Middle frontal gyrus (tissue), 1 donor: ENCODE results near the gene MLLT1.

Experiments used
- DNase-seq: peaks from one replicate; pipeline ENCODE4 v3.0.0-alpha.2; 2015; ENCODE audit warnings: low spot score; ENCODE audit errors: extremely low spot score

MLLT1 gene

DNA sequence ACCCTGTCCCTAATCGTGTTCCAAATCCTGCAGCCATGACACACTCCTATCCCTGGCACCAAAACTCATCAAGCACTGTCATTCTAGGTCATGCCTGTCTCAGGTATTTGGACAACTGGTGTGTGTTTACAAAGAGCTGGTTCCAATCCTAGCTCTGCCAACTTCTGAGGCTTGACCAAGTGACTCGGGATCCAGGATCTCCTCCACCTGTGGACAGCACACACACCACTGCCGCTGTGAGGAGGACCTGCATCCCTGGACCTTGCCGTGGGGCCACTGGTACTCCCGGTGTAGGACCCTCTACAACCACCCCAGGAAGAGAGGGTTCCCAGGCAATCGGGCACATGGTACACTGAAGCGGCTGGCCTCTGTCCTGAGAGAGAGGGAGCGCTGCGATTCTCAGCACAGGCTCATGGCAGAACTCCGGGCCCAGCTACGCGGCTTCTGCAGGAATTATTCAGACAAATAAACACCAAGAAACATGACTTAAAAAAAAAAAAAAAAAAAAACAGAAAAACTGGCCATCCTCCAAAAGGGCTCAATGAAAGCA is 20.4 kb downstream of the MLLT1 start:
- no peak for DNase-seq

DNA sequence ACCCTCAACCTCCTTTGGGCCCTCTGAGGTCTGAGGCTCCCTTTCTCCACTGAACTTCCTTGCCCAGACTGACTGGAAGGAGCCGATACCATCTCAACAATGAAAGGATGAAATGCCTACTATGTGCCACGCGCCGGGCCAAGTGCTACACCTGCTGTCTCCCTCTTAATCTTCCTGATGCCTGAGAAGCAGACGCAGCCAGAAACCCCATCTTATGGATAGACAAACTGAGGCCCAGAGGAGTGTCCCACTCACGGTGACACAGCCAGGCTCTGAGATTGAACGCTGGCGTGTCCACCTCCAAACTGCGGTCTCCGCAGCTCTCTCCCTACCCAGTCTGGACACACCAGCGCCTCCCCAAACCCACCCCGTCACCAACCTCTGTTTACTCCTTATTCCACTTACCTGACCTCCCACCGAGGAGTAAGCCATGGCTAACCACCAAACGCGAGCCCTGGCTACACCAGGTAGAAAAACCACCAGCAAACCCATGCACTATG is 20.9 kb downstream of the MLLT1 start:
- no peak for DNase-seq

DNA sequence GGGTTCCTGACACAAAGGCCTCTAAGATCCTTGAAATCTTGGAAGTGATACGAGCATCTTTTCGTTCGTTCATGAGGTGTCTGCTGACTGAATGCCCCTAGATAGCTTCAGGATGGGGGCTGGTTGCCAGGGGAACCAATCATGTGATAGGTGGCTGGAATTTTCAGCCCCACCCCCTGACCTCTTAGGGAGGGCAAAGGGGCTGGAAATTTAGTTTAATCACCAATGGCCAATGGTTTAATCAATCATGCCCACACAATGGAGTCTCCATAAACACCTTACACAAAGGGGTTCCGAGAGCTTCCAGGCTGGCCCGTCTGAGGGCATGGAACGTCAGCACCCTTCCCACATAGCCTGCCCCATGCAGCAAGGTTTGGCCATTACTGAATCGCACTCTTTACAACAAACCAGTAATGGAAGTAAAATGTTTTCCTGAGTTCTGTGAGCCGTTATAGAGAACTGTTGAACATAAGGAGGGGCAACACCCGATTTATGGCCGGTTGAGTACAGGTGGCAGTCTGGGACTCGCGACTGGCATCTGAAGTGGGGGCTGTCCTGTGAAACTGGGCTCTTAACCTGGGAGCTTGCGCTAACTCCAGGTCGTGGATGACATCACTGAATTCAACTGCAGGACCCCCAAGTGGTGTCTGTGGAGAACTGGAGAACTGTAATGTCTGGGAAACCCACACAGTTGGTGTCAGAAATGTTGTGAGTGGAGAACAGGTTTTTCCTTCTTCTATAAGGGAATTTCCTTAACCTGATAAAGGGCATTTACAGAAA is 25.6 kb downstream of the MLLT1 start:
- no peak for DNase-seq

DNA sequence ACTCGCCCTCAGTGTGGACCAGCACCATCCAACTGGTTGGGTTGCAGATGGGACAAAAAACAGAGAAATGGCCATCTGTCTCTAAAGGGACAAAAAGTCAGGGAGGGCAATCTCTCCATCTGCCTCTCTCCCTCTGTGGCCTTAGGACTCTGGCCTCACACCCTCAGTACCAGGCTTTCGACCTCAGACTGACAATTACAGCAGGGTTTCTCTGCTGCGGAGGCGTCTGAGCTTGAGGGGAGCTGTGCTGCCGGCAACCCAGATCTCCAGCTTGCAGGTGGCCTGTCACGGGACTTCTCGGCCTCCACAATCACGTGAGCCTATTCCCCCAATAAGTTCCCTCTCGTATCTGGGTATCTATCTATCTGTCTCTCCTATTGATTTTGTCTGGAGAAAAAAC is 27.7 kb downstream of the MLLT1 start:
- DNase-seq: no peak

DNA sequence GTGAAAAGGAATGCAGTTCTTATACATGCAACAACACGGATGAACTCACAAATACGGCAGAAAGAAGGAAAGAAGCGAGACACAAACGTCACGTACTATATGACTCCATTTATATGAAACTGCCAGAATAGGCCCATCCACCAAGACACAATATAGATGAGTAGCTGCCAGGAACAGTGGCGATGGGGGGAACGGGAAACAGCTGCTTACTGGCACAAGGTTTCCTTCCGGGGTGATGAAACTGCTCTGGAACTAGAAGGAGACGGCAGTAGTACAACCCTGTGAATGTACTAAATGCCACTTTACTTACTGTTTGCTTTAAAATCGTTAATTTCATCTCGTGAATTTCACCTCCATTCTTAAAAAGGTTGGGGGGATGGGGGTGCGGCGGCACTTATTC is 28.9 kb downstream of the MLLT1 start:
- DNase-seq: no peak

DNA sequence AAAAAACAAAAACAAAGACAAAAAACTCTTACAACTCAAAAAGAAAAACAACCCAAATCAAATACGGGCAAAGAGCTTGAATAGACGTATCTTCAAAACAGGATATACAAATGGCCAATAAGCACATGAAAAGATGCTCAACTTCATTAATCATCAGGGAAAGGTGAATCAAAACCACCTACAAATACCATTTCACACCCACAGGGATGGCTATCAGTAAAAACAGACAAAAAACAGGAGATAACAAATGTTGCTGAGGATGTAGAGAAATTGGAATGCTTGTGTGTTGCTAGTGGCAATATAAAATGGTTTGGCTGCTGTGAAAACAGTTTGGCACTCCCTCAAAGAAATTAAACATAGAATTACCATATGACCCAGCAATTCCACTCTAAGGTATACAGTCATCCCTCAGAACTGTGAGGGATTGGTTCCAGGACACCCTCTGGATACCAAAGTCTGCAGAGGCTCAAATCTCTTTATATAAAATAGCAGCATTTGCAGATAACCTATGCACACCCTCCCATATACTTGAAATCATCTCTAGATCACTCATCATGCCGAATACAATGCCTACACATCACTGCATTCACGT is 29.7 kb downstream of the MLLT1 start:
- DNase-seq: no peak

DNA sequence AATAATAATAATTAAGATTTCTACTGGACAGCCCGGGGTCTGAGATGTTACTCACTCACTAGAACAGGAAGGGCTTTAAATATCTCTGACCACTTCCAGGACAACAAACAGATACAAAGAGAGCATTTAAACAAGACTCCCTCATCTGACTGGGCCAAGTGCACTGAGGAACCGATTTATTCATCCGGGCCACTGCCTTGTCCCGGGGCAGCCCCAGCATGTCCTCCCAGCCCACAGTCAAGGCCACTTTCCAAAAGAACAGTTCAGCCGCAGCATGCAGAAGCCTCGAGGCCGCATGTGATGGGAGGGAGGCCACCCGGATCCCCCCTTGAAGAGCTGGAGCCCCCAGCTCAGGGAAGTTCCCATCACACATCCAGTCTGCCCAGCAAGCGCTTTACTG is 30.5 kb downstream of the MLLT1 start:
- no peak for DNase-seq

DNA sequence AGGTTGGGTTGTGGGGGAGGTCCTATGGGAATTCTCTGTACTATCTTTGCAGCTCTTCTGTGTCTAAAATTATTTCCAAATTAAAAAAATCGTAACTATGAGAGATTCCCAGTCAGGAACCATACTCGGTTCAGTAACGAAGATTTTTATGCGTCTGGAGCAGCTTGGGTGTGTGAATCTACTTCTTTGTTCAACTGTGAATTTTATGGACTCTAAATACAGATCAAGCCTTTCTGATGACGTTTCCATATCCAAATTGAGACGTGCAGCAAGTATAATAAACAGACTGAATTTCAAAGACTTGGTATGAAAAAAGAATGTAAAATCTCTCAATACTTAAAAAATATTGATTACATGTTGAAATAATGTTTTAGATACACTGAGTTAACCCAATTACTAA is 30.9 kb downstream of the MLLT1 start:
- DNase-seq: no peak

DNA sequence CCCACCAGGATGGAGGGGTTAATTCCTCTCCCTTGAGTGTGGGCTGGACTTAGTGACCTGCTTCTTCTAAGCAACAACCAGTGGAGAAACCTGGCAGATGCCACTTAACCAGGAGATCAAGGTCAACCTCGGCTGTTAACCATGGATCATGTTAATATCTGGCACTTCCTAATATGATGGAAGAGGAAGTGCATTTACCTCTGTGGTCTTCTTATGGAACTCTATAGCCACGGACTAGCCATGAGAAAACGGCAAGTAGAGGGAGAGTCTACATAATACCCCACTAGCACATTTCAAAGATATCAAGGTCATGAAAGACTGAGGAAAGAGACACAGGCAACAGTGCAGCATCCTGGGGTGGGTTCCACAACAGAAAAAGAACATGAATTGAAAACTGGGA is 31.4 kb downstream of the MLLT1 start:
- DNase-seq: no peak

DNA sequence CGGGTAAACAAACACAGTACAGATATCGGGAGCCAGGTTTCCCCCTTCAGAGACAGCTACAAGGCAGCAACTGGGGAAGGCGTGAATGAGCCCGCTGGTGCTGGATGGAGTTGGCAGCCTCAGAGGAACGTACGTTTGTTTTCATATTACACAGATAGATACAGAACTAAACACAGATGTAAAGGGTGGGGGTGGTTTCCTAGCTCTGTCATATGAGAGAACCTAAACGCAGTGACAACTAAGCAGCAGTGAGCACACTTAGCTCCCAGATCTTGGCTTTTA is 32.8 kb downstream of the MLLT1 start:
- DNase-seq: no peak

DNA sequence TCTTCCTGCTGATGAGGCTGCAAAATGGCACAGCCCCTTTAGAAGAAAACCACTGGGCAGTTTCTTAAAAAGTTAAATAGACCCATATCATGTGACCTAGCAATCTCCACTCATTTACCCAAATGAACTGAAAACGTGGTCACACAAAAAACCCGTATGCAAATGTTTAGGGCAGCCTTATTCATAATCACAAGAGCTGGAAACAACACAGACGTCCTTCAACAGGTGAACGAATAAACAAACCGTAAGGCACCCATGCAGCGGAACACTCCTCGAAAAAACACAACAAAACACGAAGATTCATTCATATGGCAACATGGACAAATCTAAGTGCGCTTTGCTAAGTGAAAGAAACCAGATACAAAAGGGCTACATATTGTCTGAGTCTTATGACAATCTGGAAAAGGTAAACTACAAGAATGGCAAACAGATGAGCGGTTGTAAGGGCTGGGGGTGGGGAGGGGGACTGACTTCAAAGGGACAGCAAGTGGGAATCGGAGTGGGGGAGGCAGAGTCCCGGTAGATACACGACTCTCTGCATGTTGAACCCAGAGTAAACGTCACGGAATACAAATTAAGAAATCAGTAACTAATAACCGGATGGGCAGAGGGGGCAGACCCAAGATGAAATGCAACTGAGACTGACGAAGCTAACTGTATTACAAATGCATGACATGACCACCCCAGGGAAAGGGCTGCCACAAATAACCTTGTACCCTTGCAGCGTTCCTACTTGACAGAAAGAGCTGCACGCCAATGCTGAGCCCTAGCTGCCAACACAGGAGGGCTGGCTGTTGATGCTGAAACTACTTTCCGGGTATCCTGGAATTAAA is 33.4 kb downstream of the MLLT1 start:
- no peak for DNase-seq

DNA sequence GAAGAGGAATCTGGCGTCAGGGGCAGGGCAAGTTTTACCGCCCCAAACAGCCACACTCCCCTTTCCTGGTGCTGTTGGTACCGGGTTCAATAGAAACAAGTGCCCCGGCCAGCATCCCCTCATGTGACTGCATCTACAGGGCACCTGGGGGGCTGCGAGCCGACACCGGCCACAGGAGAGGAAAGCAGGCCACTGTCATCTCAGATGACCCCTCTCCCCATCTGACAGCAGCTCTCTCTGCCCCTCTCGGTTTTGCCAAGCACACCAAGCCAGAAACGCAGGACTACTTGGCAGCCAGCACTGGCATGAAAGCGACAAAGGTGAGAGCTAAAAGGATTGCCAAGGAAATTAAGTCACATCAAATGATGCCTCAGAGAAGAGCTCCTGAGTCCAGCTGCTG is 37.1 kb downstream of the MLLT1 start:
- DNase-seq: no peak

DNA sequence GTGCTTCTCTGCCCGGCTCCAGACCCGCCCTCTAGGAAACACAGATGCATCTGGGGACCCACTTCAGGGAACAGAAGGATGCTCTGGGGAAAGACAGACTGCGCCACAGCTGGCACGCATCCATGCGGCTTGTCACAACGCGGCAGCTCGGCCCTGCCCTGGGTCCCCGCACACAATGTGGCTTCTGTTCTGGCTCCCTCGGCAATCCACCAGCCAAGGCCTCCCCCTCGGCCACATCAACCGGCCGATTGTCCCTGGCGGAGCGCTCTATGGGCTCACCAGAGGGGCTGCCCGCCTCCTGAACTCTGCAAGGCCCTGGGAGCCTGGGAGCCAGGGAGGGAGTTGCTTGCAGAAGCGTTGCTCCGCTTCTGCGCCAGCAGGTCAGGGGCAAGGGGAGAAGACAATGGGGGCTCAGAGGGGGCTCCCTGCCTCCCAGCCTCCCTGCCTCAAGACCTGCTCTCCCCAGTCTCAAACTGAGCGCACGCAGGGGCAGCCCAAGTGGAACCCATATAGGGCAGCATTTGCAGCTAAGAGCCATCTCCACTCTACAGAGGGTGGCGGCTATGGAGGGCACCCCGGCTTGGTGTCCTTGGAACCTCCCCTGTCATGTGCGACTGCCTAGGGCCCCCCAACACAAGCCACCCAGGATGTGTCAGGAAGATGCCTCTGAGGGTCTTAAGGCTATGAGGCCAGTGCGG is 37.9 kb downstream of the MLLT1 start:
- DNase-seq: peak; percentile 82

DNA sequence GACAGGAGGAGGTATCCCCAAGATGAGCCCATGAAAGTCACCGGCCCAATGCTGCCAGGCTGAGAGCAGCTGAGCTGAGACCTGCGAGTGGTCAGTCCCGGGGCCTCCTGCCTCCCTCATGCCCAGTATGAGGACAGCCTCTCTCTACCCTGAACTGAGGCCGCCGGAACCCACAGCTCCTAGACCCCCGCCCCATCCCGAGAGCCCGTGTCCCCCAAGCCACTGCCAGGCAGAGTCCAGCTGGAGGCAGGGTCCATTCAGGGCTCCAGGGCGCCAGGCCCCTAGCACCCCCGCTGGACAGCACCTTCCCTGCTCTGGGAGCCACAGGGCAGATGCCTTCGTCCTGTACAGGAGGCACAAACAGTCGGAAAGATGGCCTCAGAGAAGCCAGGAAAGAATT is 38.7 kb downstream of the MLLT1 start:
- no peak for DNase-seq

DNA sequence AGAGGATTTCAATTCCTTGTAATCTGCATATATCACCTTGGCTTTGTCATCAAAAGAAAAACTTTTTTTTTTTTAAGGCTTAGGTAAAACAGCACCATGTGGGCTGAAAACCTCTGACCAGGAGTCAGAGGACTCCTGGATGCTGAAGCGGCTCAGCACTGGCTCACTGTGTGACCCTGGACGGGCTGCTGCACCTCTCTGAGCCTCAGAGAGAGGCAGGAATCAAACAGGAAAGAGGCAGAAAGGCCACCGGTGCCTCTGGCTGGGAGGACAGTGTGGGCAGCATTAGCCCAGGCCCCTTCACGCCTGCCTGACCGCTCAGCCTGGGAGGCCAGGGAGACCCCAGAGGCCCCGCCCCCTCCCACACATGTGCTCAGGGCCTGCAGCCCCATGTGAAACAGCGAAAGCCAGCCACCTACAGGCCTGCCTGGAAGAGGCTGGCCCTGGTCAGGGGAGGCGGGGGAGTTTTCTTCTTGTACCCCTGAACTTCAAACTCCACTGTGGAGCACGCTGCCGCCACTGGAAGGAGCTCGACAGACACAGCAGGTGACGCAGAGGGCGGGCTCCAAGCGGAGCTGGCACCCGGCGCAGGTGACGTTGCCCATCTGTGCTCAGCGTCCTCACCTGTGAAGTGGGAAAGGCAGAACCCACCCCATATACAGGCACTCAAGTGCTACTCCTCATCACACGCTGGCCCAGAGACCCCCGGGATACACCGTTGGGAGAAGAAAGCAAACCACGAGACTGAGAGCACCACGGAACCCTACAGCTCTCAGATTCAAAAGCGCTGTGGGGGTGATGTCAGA is 39.7 kb downstream of the MLLT1 start:
- DNase-seq: no peak

DNA sequence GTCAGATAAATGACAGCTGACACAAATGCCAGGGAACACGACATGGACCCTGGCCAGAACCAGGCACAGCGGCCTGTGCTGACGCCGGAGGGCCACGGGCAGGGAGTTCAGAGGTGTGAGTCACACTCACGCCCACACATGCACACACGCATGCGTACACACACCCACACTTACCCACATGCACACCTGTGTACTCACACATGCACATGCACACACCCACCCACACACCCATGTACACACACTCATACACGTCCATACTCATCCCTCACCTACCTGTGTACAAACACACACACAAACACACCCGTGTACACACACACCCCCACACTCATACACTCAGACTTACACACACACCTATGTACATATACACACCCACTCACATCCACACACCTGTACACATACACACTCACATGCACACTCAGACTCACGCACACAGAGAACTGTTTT is 40.4 kb downstream of the MLLT1 start:
- no peak for DNase-seq

DNA sequence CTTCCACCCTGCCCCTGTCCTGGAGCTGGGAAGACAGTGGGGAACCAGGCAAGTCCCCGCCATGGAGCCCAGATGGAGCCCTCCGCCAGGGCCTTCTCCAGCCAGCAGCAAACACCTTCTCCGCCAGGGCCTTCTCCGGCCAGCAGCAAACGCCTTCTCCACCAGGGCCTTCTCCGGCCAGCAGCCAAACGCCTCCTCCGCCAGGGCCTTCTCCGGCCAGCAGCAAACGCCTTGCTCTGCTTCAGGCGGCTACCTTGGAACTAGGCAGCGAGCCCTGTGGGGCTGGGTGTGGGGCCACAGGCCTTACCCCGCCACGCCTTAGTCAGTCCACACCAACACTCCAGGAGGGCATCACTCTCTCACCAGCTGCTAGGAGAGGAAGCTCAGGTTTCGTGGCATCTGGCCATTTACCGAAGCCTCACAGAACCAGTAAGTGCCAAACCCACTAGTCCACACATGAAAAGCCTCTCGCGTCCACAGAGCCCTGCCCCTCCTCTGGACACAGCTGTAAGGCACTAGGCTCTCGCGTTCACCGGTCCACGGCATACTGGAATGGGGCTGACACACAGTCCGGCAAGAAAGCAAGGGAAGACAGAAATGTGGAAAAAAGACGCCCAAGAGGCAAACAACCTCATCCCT is 41.0 kb downstream of the MLLT1 start:
- no peak for DNase-seq

DNA sequence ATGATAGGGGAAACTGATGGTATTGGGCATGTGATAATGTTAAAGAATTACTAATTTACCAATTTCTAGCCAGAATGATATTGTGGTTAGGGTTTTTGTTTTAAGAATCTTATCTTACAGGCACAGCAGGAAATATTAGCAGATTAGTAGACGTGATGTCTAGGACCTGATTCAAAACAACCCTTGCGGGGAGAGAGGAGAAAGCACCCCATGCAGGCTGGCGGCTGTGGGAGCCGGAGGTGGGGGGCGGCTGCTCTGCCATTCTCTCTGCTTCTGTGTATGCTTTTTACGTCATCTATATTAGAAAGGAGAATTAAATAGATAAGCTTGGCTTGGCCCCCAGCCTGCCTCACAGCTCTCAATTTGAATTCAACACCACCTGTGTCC is 41.5 kb downstream of the MLLT1 start:
- no peak for DNase-seq

DNA sequence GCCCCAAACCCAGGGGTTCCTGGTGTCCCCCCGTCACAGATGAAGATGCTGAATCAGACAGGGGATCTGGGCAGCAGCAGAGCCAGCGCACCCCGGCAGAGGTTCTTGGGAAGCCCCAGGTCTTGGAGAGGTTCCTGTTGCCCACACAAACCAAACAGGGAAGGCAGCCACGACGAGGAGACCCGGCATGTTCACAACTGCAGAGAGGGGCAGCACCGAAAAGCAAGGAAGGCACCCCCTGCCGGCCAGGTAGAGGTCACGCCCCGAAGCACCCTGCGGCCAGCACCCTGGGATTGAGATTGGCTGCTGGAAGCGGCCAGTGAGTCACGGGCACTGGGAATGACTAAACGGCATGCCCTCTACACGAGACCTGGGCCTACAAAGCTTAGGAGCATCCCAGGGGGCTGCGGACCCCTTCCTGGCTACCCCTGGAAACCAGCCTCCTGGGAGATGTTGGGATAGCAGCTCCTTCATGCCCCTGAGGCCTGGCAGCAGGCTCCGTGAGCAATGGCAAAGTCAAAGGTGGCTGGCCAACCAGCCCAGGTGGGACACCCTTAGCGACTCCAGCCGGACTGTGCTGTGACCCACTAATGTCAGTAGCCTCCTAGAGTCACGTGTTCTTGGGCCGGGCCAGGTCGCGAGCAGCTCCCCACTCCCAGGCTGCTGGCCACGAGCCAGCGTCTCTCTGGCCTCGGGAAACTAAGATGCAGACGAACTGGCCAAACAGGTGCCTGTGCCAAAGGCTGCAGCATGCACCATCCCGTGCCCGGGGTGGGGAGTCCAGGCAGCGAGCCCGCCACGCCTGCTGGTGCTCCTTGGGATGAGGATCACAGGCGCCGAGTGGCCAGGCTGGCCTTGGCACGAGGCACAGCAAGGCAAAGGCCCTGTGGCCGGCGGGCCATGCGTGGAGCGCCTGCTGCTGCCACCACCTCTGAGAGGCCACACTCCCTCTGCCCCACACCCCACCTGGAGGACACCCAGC is 43.2 kb downstream of the MLLT1 start:
- no peak for DNase-seq
